Endothelial cell (in vitro differentiated cells): ENCODE data around the gene TEX2. TPM values are rescaled to one million over a fixed set of nuclear protein-coding genes. Genes with fewer than 3 reads are reported as not detected.
A peak's percentile ranks its signal among the peaks of the same experiment; 100 is the strongest.

Experiments
- DNase-seq: peaks from one replicate; pipeline ENCODE4 v3.0.0; 2021; ENCODE audit warnings: low spot score
- H3K27ac Mint-ChIP-seq: one replicate; pipeline ENCODE4 v1.8.0; 2021; ENCODE audit warnings: mixed read lengths, inconsistent platforms; ENCODE audit not compliant: unreplicated experiment
- H3K27me3 Mint-ChIP-seq: one replicate; pipeline ENCODE4 v1.8.0; 2021; ENCODE audit warnings: mild to moderate bottlenecking, moderate library complexity, mixed read lengths, inconsistent platforms; ENCODE audit not compliant: unreplicated experiment
- H3K36me3 Mint-ChIP-seq: one replicate; pipeline ENCODE4 v1.8.0; 2021; ENCODE audit warnings: mild to moderate bottlenecking, low read depth, mixed read lengths, inconsistent platforms; ENCODE audit not compliant: unreplicated experiment
- H3K4me1 Mint-ChIP-seq: one replicate; pipeline ENCODE4 v1.8.0; 2021; ENCODE audit warnings: mild to moderate bottlenecking, mixed read lengths, inconsistent platforms; ENCODE audit not compliant: unreplicated experiment
- H3K4me3 Mint-ChIP-seq: one replicate; pipeline ENCODE4 v1.8.0; 2021; ENCODE audit warnings: mild to moderate bottlenecking, mixed read lengths, inconsistent platforms; ENCODE audit not compliant: unreplicated experiment
- H3K9me3 Mint-ChIP-seq: one replicate; pipeline ENCODE4 v1.8.0; 2021; ENCODE audit warnings: mixed read lengths, inconsistent platforms; ENCODE audit not compliant: unreplicated experiment
- CTCF ChIP-seq: fragments of 200-600 bp; sonication (generic); IDR thresholded peaks from one replicate; pipeline ENCODE4 v1.5.0; 2021; ENCODE audit warnings: antibody characterized with exemption; ENCODE audit not compliant: unreplicated experiment
- total RNA-seq: library from RNA; stranded (reverse); fragmentation: NEBNext Ultra II Directional; extraction: Animal tissue kit (Norgen Biotek cat#: 25700); gene quantifications from one replicate; pipeline ENCODE4 v1.2.1, GENCODE V29; 2021; ENCODE audit not compliant: unreplicated experiment

TEX2 gene
- total RNA-seq, 1 donor from 2014 or later = 16.3 TPM

GRCh38 chr17:64269687-64270649 is 6.9 kb upstream of the TEX2 start:
- H3K4me1 Mint-ChIP-seq = no peaks in the 10 kb centered on the region
- H3K27me3 Mint-ChIP-seq = peaks cover 2% of the 10 kb centered on the region
- DNase-seq = no peak
- no peaks in the 10 kb centered on the region for H3K9me3 Mint-ChIP-seq
- H3K36me3 Mint-ChIP-seq = no peaks in the 10 kb centered on the region
- no peak for TF ChIP-seq CTCF
- H3K4me3 Mint-ChIP-seq = peak overlapping the region; percentile 42
- no peak overlapping the region for H3K27ac Mint-ChIP-seq

GRCh38 chr17:64264891-64265290 is 1.8 kb upstream of the TEX2 start:
- no peak for DNase-seq
- Mint-ChIP-seq H3K36me3 (no peaks in the 10 kb centered on the region), H3K4me3 (no peak overlapping the region), H3K9me3 (no peaks in the 10 kb centered on the region), H3K4me1 (peaks cover 13% of the 10 kb centered on the region), H3K27me3 (peaks cover 6% of the 10 kb centered on the region), H3K27ac (peak overlapping the region; percentile 48)
- no peak for TF ChIP-seq CTCF

GRCh38 chr17:64262198-64262999 is 661 bp downstream of the TEX2 start:
- Mint-ChIP-seq H3K4me1 (peaks cover 13% of the 10 kb centered on the region), H3K9me3 (no peaks in the 10 kb centered on the region), H3K27me3 (peaks cover 6% of the 10 kb centered on the region), H3K36me3 (no peaks in the 10 kb centered on the region), H3K4me3 (peak overlapping the region; percentile 96), H3K27ac (peak overlapping the region; percentile 71)
- peak; percentile 37 for DNase-seq
- TF ChIP-seq CTCF = no peak

- Mint-ChIP-seq H3K9me3 (no peaks in the 10 kb centered on the region), H3K27me3 (peaks cover 6% of the 10 kb centered on the region), H3K36me3 (no peaks in the 10 kb centered on the region), H3K27ac (peak overlapping the region; percentile 71), H3K4me1 (peaks cover 13% of the 10 kb centered on the region), H3K4me3 (peak overlapping the region; percentile 96)
- DNase-seq = no peak
- no peak for TF ChIP-seq CTCF
Measured at GRCh38 chr17:64261417-64262145, 1.5 kb downstream of the TEX2 start.
